Fibroblast of skin of left biceps (primary cell): ENCODE data around the gene SLC2A10.

Experiments
- DNase-seq, 2 experiments: peaks; one replicate each; pipeline ENCODE4 v3.0.0-alpha.2; 2013; ENCODE audit warnings: low read depth in 2 of 2

SLC2A10 gene

DNA sequence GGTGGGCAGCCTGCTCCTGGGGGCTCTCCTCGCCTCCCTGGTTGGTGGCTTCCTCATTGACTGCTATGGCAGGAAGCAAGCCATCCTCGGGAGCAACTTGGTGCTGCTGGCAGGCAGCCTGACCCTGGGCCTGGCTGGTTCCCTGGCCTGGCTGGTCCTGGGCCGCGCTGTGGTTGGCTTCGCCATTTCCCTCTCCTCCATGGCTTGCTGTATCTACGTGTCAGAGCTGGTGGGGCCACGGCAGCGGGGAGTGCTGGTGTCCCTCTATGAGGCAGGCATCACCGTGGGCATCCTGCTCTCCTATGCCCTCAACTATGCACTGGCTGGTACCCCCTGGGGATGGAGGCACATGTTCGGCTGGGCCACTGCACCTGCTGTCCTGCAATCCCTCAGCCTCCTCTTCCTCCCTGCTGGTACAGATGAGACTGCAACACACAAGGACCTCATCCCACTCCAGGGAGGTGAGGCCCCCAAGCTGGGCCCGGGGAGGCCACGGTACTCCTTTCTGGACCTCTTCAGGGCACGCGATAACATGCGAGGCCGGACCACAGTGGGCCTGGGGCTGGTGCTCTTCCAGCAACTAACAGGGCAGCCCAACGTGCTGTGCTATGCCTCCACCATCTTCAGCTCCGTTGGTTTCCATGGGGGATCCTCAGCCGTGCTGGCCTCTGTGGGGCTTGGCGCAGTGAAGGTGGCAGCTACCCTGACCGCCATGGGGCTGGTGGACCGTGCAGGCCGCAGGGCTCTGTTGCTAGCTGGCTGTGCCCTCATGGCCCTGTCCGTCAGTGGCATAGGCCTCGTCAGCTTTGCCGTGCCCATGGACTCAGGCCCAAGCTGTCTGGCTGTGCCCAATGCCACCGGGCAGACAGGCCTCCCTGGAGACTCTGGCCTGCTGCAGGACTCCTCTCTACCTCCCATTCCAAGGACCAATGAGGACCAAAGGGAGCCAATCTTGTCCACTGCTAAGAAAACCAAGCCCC, 16.0 kb downstream of the SLC2A10 start:
- DNase-seq = no peak

DNA sequence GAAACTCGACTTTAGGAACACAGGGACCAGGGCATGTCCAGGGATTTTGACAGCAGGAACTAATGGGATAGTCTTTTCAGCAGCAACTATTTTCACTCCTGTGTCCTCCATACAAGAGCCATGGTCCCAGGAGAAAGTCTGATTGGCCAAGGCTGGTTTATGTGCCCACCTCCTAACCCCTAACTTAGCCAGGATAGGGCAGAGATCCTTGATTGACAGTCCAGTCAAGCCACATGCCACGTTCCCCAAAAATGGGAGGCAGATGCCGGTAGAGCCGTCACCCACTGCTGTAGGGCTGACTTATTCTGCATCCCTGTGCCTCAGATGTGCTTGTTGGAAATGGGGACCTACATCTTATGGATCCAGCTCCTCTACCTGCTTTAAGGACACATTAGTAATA, 22.3 kb downstream of the SLC2A10 start:
- DNase-seq = no peak

DNA sequence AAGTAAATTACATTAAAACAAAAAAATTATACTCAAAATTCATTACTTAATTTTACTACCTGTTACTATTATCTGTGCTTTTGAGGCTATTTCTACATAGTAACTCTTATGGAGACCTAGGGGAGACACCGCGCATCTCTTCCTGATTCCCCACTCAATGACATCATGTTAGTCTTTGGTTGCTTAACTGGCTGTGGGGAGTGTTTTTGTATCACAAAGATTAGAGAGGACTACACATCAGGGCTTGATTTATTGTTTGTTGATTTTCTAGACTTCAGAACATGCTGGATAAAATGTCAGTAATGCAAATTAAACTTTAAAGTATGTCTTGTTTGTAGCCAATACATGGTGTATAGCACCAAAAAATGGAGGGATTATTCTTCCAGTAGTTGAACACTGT, 26.0 kb downstream of the SLC2A10 start:
- DNase-seq = no peak

DNA sequence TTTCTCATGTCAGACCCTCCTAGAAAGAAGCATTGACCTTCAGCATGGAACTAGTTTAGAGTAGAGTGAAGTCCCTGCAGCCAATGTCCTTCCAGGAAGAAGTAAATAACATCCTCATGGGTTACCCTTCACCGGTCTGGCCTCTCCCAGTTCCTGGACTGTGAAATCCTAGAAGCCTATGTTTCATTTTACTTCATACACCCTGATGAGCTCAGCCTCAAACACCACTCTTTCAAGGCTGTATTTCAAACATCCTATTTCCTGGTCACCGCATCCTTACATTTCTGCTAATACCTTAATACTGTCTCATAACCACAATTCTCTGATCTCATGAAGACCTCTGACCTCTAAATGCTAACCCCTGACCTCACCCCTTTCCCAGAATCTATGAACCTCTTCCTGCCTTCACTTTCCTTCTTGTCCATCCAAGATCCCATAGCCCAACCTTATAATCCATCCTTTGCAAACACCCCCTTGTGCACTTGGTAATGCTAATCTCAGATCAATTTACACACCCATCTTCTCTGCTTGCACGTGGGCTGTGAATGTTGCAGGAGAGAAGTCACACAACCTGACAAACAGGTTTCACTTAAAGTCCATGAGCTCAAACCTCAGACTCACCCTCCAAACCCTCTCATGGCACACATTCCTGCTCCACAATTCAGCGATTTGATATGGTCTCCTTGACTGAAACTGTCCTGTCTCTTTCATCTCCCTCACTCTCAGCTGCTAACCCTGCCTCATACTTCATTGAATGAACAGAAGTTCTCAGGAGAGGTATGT, 30.2 kb downstream of the SLC2A10 start:
- DNase-seq = no peak

DNA sequence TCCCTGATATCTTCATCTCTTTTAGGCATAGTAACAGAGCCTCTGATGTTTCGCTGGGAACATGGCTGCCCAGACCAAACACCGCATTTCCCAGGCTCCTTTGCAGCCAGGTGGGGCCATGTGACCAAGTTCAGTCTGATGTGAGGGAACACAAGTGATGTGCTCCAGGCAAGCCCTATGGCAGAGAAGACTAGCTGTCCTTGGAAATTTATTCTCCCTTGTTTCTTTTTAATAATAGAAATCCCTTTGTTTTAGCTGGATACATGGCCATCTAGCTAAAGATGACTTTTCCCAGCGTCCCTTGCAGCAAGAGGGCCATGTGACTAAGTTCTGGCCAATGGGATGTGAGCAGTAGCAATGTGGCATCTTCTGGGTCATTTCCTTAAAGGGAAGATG, 30.8 kb downstream of the SLC2A10 start:
- DNase-seq = no peak

DNA sequence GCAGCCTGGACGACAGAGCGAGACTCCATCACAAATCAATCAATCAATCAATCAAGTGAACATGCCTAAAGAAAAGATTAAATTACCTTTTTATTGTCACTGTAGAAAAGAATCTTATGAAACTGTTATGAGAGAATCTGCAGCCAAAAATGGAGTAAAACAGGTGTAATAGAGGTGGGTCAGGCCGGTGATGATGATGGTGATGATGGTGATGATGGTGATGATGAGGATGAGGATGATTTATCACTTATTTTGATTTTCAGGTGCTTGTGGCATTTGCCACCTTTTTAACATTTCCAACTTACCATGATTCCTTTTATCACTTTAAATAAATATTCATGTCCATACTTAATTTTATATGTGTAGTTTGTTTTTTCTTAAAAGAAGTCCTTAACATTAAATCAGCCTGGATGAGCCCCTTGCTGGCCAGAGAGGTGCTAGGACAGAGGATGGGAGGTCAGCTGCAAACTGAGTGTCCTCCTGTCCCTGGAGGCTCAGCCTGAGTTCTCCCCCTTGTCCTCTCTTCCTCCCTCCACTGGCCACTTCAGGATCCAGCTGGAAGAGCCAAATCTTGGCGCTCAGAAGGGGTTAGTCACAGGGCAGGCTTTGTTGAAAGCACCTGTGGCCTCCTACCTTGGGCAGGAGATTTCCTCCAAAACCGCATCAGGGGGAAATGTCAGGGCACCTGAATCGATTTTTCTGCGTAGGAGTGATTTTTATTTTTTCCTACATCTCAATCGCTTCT, 32.6 kb downstream of the SLC2A10 start:
- DNase-seq = no peak

DNA sequence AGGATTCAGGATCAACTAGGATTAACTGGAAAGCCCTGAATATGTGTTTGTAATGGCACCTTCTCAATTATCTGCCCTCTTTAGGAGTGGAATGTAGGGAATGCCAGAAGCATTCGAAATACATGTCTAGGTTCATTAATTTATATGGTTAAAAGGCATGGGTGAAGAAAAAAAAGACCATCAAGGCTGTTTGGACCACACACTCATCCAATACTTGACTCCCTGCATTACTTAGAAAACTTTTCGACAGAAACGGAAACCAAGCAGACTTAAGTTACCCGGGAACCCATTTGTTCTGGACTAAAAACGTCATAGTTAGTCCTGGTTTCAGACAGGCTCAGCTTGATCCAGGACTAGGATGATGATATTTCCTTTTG, 33.2 kb downstream of the SLC2A10 start:
- DNase-seq = no peak

DNA sequence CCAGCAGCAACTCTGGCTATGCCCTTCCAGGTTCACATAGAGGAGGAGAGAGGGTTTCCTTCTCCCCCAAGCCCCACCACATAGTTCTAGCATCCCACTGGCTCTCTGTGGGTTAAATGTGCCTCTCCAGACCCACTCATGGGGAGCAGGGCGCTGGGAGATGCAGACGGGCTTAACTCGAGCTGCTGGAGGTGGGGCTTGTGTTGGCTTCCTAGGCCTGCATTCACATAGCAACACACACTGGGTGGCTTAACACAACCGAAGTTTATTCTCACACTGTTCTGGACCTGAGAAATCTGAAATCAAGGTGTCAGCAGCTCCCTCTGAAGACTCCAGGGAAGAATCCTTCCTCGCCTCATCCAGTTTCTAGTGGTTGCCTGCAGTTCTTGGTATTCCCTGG, 33.6 kb downstream of the SLC2A10 start:
- no peak for DNase-seq

DNA sequence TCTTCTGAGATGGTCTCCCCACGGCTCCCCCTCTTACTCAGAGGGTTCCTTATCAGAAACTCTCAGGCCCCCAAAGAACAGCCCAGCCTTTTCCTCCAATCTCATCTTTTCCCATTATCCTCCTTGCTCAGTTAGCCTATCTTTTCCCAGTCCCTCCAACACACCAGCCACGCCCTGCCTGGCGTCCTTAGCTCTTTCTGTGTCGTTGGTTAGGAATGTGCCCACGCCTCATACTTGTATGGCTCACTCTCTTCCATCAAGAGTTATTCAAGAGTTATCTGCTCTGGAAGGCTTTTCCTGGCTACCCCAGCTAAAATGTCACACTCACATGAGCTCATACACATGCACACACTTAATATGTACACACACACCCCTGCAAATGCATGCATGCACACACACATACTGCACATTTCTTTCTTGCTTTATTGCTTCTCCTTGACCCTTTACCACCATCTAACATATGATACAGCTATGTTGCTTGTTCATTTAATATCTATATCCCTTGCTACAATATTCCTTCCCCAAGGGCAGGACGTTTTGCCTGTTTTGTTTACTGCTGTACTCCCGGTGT, 37.6 kb downstream of the SLC2A10 start:
- no peak for DNase-seq

DNA sequence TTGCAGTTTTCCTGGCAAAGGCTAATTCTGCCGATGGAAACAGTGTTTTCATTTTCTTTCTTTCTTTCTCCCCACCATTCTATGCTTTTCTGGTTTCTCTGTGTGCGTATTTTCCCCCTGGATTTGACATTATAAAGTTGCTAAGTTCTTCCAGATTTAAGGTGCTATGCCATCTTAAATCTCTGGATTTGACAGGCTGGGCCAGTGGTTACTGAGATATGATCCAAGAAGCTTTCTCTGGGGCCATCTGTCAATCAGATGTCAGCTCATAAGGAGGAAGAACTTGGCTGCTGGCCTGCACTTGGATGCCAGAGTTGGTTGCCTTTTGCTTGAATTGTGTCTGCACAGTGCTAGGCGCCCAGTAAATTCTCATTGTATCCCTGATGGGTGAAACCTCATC, 39.7 kb downstream of the SLC2A10 start:
- no peak for DNase-seq

DNA sequence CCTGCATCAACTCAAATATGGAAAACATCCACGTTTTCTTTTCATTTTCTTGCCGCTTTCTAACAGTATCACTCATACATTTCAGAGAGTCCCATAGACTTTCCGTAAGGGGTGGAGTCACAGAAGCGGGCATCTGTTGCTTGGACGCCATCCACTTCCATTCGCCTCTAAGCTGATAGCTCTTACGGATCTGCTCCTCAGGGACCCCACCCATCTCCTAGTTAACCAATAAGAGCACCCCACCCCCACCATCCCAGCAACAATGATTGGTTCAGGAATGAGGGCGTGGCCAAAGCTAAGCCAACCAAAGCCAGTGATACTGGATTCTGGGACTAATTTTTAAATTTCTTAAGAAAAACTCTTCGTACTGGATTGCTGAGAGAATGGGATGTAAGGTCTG, 42.4 kb downstream of the SLC2A10 start:
- no peak for DNase-seq

DNA sequence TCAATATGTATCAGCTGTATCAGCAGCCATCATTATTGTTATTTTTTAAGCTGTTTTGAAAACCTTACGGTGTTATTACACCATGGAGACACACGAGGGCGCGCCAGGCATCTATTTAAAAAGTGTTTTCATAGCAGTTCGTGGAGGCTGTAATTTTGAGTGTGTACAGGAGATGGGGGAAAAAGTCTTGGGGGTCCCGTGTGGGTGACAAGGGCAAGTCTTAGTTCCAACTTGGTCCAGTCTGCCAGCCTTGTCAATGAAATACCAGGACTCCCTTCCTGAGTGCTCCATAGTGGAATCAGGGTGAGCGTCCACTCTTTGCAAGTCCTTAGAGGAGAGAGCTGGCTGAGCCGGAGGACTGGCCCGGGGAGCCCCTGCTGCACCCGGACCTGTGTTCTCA, 43.3 kb downstream of the SLC2A10 start:
- no peak for DNase-seq

DNA sequence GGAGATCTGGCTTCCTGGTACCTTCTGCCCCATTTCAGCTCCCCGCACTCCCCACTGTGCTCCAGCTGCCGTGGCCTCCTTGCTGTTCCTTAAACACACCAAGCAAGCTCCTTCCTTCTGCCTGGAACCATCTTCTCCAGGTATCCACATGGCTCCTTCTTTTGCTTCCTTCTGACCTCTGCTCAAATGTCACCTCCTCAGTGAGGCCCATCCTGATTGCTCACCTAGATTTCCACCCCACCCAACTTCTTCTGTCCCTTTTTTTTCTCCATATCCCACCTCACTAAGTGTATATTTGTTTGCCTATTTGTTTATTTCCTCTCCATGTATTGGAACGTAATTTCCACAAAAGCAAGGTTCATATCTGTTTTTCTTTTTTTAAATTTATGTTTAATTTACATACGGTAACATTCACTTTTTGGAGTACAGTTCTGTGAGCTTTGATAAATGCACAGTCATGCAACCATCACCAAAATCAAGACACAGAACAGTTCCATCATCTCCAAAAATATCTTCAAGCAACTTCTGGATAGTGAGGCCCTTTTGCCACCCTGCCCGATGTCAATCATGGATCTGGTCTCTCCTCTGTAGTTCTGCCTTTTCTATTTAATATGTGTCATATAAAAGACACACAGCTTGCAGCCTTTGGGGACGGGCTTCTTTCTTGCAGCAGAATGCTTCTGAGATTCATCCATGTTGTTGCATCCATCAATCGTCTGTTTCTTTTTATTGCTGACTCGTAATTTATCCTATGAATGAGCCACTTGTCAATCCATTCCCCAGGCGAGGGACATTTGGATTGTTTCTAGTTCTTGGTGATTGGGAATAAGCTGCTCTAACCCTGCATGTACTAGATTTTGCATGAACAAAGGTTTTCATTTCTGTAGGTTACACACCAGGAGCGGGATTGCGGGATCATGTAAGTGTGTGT, 46.3 kb downstream of the SLC2A10 start:
- no peak for DNase-seq

DNA sequence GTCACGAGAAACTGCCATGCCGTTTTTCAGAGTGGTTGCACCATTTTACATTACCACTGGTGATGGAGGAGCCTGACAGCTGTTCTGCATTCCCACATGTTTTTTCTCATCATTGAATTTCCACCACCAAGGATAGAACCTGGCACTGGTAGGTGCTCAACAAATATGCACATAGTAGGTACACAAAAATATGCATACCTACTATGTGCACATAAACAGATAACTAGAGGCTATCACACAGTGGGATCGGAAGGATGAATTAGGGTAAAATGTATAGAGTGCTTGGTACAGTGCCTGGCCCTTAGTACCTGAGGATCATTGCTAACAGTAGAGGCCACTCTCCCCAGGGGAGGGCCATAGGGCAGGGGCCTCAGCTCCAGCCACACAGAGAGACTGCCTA, 47.0 kb downstream of the SLC2A10 start:
- no peak for DNase-seq

DNA sequence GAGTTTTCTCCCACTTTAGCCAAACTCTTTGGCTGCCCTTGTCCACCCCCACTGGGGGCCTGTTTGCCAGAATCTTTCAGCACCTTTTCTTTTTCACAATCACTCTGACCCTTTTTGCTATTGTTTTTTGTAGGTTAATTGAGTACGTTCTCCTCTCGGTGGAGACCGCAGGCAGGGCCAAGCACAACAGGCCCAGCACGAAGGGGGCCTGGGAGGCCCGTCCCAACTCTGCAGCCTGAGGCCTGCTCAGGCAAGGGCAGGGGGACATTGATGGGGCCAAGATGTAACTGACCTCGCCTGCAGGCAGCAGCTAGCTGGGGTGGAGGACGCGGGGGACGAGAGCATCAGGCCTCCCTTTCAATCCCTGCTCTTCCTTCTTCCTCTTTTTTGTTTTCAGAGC, 47.7 kb downstream of the SLC2A10 start:
- no peak for DNase-seq

DNA sequence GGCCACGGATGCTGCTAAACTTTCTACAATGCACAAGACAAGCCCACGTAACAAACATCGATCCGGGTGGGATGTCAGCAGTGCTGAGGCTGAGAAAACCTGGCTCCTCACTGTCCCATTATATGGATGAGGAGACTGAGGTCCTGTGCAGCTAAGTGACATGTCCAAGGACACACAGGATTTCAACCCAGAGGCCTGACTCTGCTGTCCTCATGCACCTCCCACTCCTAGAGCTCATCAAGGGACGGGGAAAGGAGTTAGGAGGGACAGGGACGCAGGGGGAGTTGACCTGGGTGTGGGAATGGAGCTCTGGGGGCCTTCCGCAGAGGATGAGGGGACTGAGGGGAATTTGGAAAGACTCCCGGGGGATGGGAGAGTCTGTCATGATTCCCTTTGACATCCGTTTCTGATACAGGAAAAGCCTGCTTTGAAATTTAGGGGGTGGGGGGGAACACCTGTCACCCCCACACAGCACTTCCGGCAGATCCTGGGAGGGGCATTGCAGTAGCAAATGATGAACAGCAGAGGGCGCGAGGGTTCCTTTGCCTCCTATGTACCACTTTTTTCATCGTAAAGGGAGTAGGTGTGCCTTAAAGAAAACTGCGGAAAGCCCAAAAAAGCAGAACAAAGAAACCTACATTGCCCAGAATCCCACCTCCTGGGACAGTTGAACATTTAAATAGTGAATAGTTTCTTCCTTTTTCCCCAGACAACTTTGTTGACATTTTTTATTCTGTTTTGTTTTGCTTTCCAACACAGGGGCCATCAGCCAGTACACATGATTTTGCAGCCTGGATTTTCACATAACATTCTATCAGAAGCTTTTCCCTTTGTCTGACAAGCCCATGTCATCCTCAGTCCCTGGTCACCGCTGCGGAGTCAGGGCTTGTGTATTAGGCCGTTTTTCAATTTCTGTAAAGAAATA, 48.6 kb downstream of the SLC2A10 start:
- no peak for DNase-seq

DNA sequence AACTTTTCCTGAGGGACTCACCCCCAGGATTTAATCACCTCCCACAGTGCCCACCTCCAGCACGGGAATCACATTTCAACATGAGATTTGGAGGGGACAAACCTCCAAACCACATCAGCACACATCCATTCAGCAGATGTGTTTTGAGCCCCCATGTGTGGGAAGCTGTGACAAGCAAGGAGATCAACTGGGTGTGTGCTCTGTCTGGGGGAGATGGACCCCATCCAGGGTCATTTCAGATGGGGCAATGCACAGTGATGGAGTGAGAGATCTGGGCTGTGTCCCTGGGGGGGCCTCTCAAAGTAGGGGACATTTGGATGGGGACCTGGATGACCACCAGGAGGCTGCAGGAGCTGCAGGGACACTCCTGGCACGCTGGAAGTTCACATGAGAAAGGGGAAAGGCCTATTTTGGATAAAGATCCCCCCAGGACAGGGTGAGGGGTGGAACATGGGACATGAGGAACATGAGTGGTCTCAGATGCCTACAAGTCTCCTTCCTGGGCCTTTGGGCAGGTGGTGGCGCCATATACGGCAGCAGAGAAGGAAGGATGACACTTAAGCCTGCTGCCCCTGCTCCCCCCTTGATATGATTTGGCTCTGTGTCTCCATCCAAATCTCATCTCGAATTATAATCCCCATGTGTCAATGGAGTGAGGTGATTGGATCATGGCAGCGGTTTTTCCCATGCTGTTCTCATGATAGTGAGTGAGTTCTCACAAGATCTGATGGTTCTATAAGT, 49.6 kb downstream of the SLC2A10 start:
- no peak for DNase-seq

DNA sequence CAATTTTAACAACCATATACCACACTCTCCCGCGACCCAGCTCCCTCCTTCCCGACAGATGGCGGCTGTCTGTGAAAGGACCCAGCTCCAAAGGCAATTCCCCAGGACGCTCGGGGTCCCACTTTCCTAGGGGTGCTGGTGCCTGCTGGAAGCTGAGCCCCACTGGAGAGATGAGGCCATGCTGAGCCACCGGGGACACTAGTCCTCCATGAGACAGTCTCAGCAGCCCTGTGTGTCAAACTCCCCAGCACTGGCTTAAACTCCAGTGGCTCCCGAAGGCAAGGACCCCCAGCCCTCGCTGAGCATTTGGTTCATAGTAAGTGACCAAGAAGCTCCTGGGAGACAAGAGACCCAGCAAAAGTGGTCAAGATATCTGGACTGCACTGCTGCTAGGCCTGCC, 52.1 kb downstream of the SLC2A10 start:
- DNase-seq = no peak

DNA sequence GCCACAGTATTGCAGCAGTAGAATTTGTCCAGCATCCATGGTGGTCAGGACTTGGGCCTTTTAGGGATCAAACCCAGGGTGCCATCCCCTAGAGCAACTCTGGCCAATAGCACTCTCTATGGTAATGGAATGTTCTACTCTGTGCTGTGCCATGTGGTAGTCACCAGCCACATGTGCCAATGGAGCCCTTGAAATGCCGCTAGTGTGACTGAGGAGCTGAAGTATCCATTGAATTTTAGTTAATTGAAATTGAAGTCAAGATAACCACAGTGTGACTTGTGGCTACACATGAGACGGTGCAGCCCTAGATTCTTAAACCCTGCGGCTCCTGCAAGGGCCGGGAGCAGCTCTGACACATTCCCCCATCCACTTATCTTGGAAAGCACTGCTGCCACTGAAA, 54.6 kb downstream of the SLC2A10 start:
- no peak for DNase-seq
